ENCODE results near the gene TGFB2. TPM values are rescaled to one million over a fixed set of nuclear protein-coding genes. Genes with fewer than 3 reads are reported as not detected.
A peak's percentile ranks its signal among the peaks of the same experiment; 100 is the strongest.

The TGFB2 gene
- total RNA-seq, 1 experiment from 2014 or later: 1.2 TPM

DNA sequence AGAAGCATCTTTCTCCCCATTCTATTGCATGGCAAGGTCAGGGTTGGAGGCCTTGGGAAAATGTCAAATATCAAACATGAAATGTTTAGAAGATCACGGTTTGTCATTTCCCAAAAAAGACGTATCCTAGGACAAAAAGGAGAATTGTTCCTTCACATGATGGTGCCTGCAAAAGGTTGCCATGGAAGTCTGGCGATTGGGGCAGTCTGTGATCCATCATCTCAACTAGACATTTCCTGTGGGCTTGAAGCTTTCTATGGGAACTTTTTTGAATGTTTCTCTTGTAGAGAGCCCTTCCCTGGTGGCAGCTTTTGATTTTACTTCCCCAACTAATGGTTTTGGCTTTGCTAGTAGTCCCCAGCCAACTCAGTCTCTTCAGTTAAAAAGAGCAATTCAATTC, 106.3 kb downstream of the TGFB2 start:
- no peak overlapping the region for H3K27ac ChIP-seq (ENCODE audit: low read depth, low read length, poor library complexity, severe bottlenecking)
- H3K4me3 ChIP-seq (ENCODE audit: low read depth, low read length, poor library complexity, severe bottlenecking): no peak overlapping the region
- ChIA-PET CTCF (no interaction called here), POLR2A (ENCODE audit: low non-redundant PET) (no interaction called here)
- no peaks in the 10 kb centered on the region for H3K27me3 ChIP-seq (replicated peaks; ENCODE audit: insufficient read depth, low read depth, low read length, poor library complexity)
- no peaks in the 10 kb centered on the region for H3K36me3 ChIP-seq (ENCODE audit: insufficient read depth, low read length, poor library complexity, severe bottlenecking)
- no TSS peak for BruUV-seq (replicated peaks)
- H3K4me1 ChIP-seq (ENCODE audit: insufficient read depth, low read length, poor library complexity, severe bottlenecking): peaks cover 20% of the 10 kb centered on the region
- DNase-seq (ENCODE audit: low spot score): no peak
- no peaks in the 10 kb centered on the region for H3K9me3 ChIP-seq (ENCODE audit: low read depth, low read length, poor library complexity, severe bottlenecking)
- TF ChIP-seq, protein P1, sequence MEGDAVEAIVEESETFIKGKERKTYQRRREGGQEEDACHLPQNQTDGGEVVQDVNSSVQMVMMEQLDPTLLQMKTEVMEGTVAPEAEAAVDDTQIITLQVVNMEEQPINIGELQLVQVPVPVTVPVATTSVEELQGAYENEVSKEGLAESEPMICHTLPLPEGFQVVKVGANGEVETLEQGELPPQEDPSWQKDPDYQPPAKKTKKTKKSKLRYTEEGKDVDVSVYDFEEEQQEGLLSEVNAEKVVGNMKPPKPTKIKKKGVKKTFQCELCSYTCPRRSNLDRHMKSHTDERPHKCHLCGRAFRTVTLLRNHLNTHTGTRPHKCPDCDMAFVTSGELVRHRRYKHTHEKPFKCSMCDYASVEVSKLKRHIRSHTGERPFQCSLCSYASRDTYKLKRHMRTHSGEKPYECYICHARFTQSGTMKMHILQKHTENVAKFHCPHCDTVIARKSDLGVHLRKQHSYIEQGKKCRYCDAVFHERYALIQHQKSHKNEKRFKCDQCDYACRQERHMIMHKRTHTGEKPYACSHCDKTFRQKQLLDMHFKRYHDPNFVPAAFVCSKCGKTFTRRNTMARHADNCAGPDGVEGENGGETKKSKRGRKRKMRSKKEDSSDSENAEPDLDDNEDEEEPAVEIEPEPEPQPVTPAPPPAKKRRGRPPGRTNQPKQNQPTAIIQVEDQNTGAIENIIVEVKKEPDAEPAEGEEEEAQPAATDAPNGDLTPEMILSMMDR (conservative IDR thresholded peaks at IDR 0.05; ENCODE audit: low read depth, low read length): no peak
- no peak for TF ChIP-seq EZH2 (IDR thresholded peaks at IDR 0.05; ENCODE audit: borderline replicate concordance, low read depth, low read length, poor library complexity, severe bottlenecking)
- intact Hi-C loops (cut with micrococcal nuclease; ENCODE audit: unreplicated experiment): no loop called here

DNA sequence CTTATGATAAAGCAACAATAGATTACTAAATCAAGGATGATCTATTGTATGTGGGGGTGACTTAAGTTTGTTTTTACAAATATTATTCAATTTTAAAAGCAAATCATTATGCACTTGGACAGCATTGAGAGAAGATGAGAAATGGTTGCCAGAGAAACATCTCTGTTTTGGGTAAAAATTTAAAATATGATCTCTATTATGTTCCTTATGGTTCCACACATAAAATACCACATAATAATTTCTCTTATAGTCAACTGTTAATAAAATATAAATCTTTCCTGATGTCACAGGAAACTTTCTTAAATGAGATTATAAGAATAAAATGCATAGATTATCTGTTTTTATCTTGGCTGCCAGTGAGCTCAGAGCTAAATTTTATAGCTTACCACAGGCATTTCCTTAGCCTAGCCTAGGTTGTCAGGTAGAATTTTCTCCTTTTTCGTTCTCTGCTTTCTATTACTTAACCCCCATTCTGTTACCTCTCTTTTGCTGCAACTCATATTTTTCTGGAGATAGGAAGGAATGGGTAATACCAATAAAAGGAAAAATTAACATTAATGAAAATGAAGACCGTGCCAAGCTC, 109.7 kb downstream of the TGFB2 start:
- TF ChIP-seq, protein P1 (conservative IDR thresholded peaks at IDR 0.05; ENCODE audit: low read depth, low read length): no peak
- TF ChIP-seq EZH2 (IDR thresholded peaks at IDR 0.05; ENCODE audit: borderline replicate concordance, low read depth, low read length, poor library complexity, severe bottlenecking): no peak
- peaks cover 30% of the 10 kb centered on the region for H3K4me1 ChIP-seq (ENCODE audit: insufficient read depth, low read length, poor library complexity, severe bottlenecking)
- H3K27me3 ChIP-seq (replicated peaks; ENCODE audit: insufficient read depth, low read depth, low read length, poor library complexity): no peaks in the 10 kb centered on the region
- H3K9me3 ChIP-seq (ENCODE audit: low read depth, low read length, poor library complexity, severe bottlenecking): peaks cover 4% of the 10 kb centered on the region
- DNase-seq (ENCODE audit: low spot score): peak; percentile 53
- intact Hi-C loops (cut with micrococcal nuclease; ENCODE audit: unreplicated experiment): no loop called here
- POLR2A ChIA-PET (ENCODE audit: low non-redundant PET): no interaction called here
- CTCF ChIA-PET: no interaction called here
- no peaks in the 10 kb centered on the region for H3K36me3 ChIP-seq (ENCODE audit: insufficient read depth, low read length, poor library complexity, severe bottlenecking)
- peak overlapping the region; percentile 87 for H3K27ac ChIP-seq (ENCODE audit: low read depth, low read length, poor library complexity, severe bottlenecking)
- no peak overlapping the region for H3K4me3 ChIP-seq (ENCODE audit: low read depth, low read length, poor library complexity, severe bottlenecking)
- BruUV-seq (replicated peaks): no TSS peak

DNA sequence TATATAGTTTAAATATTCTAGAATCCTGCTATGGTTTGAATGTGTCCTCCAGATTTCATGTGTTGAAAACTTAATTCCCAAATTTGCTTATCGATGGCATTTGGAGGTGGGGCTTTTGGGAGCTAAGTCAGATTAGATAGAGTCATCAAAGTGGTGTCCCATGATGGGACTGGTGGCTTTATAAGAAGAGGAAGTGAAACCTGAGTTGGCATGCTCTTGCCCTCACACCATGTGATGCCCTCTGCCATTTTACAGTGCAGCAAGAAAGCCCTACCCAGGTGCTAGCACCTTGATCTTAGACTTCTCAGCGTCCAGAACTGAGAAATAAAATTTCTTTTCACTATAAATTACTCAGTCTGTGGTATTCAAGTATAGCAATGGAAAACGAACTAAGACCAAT, 111.3 kb downstream of the TGFB2 start:
- Histone ChIP-seq H3K36me3 (ENCODE audit: insufficient read depth, low read length, poor library complexity, severe bottlenecking) (no peaks in the 10 kb centered on the region), H3K4me1 (ENCODE audit: insufficient read depth, low read length, poor library complexity, severe bottlenecking) (peaks cover 44% of the 10 kb centered on the region), H3K9me3 (ENCODE audit: low read depth, low read length, poor library complexity, severe bottlenecking) (peaks cover 4% of the 10 kb centered on the region), H3K27ac (ENCODE audit: low read depth, low read length, poor library complexity, severe bottlenecking) (no peak overlapping the region), H3K27me3 (replicated peaks; ENCODE audit: insufficient read depth, low read depth, low read length, poor library complexity) (no peaks in the 10 kb centered on the region), H3K4me3 (ENCODE audit: low read depth, low read length, poor library complexity, severe bottlenecking) (no peak overlapping the region)
- intact Hi-C loops (cut with micrococcal nuclease; ENCODE audit: unreplicated experiment): no loop called here
- DNase-seq (ENCODE audit: low spot score): no peak
- BruUV-seq (replicated peaks): no TSS peak
- TF ChIP-seq EZH2 (IDR thresholded peaks at IDR 0.05; ENCODE audit: borderline replicate concordance, low read depth, low read length, poor library complexity, severe bottlenecking): no peak
- TF ChIP-seq, protein P1 (conservative IDR thresholded peaks at IDR 0.05; ENCODE audit: low read depth, low read length): no peak
- POLR2A ChIA-PET (ENCODE audit: low non-redundant PET): no interaction called here
- CTCF ChIA-PET: no interaction called here

All from A673 (cell line).